Astrocyte of the spinal cord (primary cell): ENCODE data around the gene RFNG.

ENCODE experiments used
- DNase-seq: peaks from one replicate; pipeline ENCODE4 v3.0.0; 2011; ENCODE audit warnings: low read depth, low spot score
- H3K4me3 ChIP-seq: 2 replicates; pipeline ENCODE4 v1.5.1; 2011; ENCODE audit warnings: low read depth, mild to moderate bottlenecking, low read length, moderate library complexity
- CTCF ChIP-seq: IDR thresholded peaks from 2 replicates; pipeline ENCODE4 v1.5.1; 2012; ENCODE audit warnings: low read depth, mild to moderate bottlenecking, low read length, inconsistent platforms
- in situ Hi-C: cut with HindIII; loops from 2 replicates; pipeline ENCODE4 v1.10.0; 2017; ENCODE audit warnings: low sequenced_read_pairs

Gene RFNG

GRCh38 chr17:81999976-82000802, 51.4 kb downstream of the RFNG start:
- H3K4me3 ChIP-seq, result no peak overlapping the region
- TF ChIP-seq CTCF, result no peak
- DNase-seq, result no peak
- in situ Hi-C loops, result no loop called here

GRCh38 chr17:81999587-81999975, 52.0 kb downstream of the RFNG start:
- no peak for TF ChIP-seq CTCF
- no peak for DNase-seq
- H3K4me3 ChIP-seq, result no peak overlapping the region
- in situ Hi-C loops, result no loop called here

GRCh38 chr17:81998691-81999438, 52.7 kb downstream of the RFNG start:
- in situ Hi-C loops, result no loop called here

GRCh38 chr17:81998212-81998611, 53.4 kb downstream of the RFNG start:
- no peak for DNase-seq
- no peak overlapping the region for H3K4me3 ChIP-seq
- in situ Hi-C loops, result no loop called here
- no peak for TF ChIP-seq CTCF

More at GRCh38 chr17:81998691-81999438, 52.7 kb downstream of the RFNG start:
- no peak for DNase-seq
- no peak for TF ChIP-seq CTCF
- H3K4me3 ChIP-seq, result no peak overlapping the region
